ENCODE measurements around the gene BGLAP. TPM values are rescaled to one million over a fixed set of nuclear protein-coding genes. Genes with fewer than 3 reads are reported as not detected.

The BGLAP gene
- polyA plus RNA-seq, 1 donor (not counting 4 experiments of a cell fraction or from before 2014, with no cell fraction given): 0.12 TPM

- dilution Hi-C loops (cut with MboI; ENCODE audit: extremely low pct_ligation_motif_present, low sequenced_read_pairs): no loop called here
- H3K27me3 ChIP-seq (ENCODE audit: control insufficient read depth, extremely low read depth, insufficient read depth, low read length): no peaks in the 10 kb centered on the region
- peaks cover 16 to 22% of the 10 kb centered on the region in 2 experiments for H3K36me3 ChIP-seq (ENCODE audit: control insufficient read depth in 2 of 2, extremely low read depth in 1 of 2, insufficient read depth in 2 of 2, low read length in 2 of 2)
- DNase-seq (ENCODE audit: low read depth, low spot score): no peak
- no peaks in the 10 kb centered on the region for H3K9me1 ChIP-seq (ENCODE audit: control insufficient read depth, extremely low read depth, insufficient read depth, low read length)
- peaks cover 68% of the 10 kb centered on the region for H3K79me2 ChIP-seq (ENCODE audit: control insufficient read depth, insufficient read depth, low read length)
- no peaks in the 10 kb centered on the region for H3K9me3 ChIP-seq (ENCODE audit: control insufficient read depth, low read depth, low read length)
- TF ChIP-seq, protein P1, sequence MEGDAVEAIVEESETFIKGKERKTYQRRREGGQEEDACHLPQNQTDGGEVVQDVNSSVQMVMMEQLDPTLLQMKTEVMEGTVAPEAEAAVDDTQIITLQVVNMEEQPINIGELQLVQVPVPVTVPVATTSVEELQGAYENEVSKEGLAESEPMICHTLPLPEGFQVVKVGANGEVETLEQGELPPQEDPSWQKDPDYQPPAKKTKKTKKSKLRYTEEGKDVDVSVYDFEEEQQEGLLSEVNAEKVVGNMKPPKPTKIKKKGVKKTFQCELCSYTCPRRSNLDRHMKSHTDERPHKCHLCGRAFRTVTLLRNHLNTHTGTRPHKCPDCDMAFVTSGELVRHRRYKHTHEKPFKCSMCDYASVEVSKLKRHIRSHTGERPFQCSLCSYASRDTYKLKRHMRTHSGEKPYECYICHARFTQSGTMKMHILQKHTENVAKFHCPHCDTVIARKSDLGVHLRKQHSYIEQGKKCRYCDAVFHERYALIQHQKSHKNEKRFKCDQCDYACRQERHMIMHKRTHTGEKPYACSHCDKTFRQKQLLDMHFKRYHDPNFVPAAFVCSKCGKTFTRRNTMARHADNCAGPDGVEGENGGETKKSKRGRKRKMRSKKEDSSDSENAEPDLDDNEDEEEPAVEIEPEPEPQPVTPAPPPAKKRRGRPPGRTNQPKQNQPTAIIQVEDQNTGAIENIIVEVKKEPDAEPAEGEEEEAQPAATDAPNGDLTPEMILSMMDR (optimal IDR thresholded peaks at IDR 0.05 in 1 of 3, IDR thresholded peaks at IDR 0.05 in 1 of 3, conservative IDR thresholded peaks at IDR 0.05 in 1 of 3; ENCODE audit: extremely low read depth in 1 of 3, insufficient read depth in 2 of 3, low read length in 3 of 3): no peak
- no peak for TF ChIP-seq EZH2 (IDR thresholded peaks at IDR 0.05; ENCODE audit: low read length)
- H3K4me1 ChIP-seq (ENCODE audit: control insufficient read depth, extremely low read depth, insufficient read depth, low read length): peaks cover 13% of the 10 kb centered on the region
- no peak overlapping the region for H3K4me2 ChIP-seq (ENCODE audit: control insufficient read depth, extremely low read depth, insufficient read depth, low read depth, low read length)
- H3K27ac ChIP-seq (ENCODE audit: control insufficient read depth, insufficient read depth, low read length): no peak overlapping the region
- FAIRE-seq: no peak
- no peaks in the 10 kb centered on the region for H4K20me1 ChIP-seq (ENCODE audit: control insufficient read depth, extremely low read depth, insufficient read depth, low read length)
- H3K9ac ChIP-seq (ENCODE audit: control insufficient read depth, extremely low read depth, insufficient read depth, low read length): no peak overlapping the region
- H2AFZ ChIP-seq (ENCODE audit: control insufficient read depth, low read length): no peak overlapping the region
- no peak overlapping the region for H3K4me3 ChIP-seq (ENCODE audit: control insufficient read depth in 2 of 3, extremely low read depth in 1 of 3, insufficient read depth in 2 of 3, low read depth in 1 of 3, low read length in 3 of 3)
Observed at GRCh38 chr1:156198831-156199349, 43.1 kb upstream of the BGLAP start.

- FAIRE-seq: no peak
Observed at GRCh38 chr1:156200044-156200443, 41.9 kb upstream of the BGLAP start.

More at GRCh38 chr1:156200044-156200443, 41.9 kb upstream of the BGLAP start:
- Histone ChIP-seq H3K27me3 (ENCODE audit: control insufficient read depth, extremely low read depth, insufficient read depth, low read length) (no peaks in the 10 kb centered on the region), H3K9me1 (ENCODE audit: control insufficient read depth, extremely low read depth, insufficient read depth, low read length) (no peaks in the 10 kb centered on the region), H4K20me1 (ENCODE audit: control insufficient read depth, extremely low read depth, insufficient read depth, low read length) (no peaks in the 10 kb centered on the region), H3K9me3 (ENCODE audit: control insufficient read depth, low read depth, low read length) (no peaks in the 10 kb centered on the region), H3K4me2 (ENCODE audit: control insufficient read depth, extremely low read depth, insufficient read depth, low read depth, low read length) (no peak overlapping the region), H3K4me1 (ENCODE audit: control insufficient read depth, extremely low read depth, insufficient read depth, low read length) (peaks cover 8% of the 10 kb centered on the region), H3K4me3 (ENCODE audit: control insufficient read depth in 2 of 3, extremely low read depth in 1 of 3, insufficient read depth in 2 of 3, low read depth in 1 of 3, low read length in 3 of 3) (no peak overlapping the region), H3K27ac (ENCODE audit: control insufficient read depth, insufficient read depth, low read length) (no peak overlapping the region), H3K36me3 (ENCODE audit: control insufficient read depth in 2 of 2, extremely low read depth in 1 of 2, insufficient read depth in 2 of 2, low read length in 2 of 2) (peaks cover 16 to 26% of the 10 kb centered on the region in 2 experiments), H3K9ac (ENCODE audit: control insufficient read depth, extremely low read depth, insufficient read depth, low read length) (no peak overlapping the region), H3K79me2 (ENCODE audit: control insufficient read depth, insufficient read depth, low read length) (peaks cover 64% of the 10 kb centered on the region), H2AFZ (ENCODE audit: control insufficient read depth, low read length) (no peak overlapping the region)
- dilution Hi-C loops (cut with MboI; ENCODE audit: extremely low pct_ligation_motif_present, low sequenced_read_pairs): no loop called here
- no peak for TF ChIP-seq EZH2 (IDR thresholded peaks at IDR 0.05; ENCODE audit: low read length)
- TF ChIP-seq, protein P1 (optimal IDR thresholded peaks at IDR 0.05 in 1 of 3, IDR thresholded peaks at IDR 0.05 in 1 of 3, conservative IDR thresholded peaks at IDR 0.05 in 1 of 3; ENCODE audit: extremely low read depth in 1 of 3, insufficient read depth in 2 of 3, low read length in 3 of 3): no peak
- no peak for DNase-seq (ENCODE audit: low read depth, low spot score)

All from keratinocyte (primary cell).